Stimulated activated naive CD8-positive, alpha-beta T cell treated with anti-CD3 and anti-CD28 coated beads, Interleukin-15, Interleukin-2, amounts not matched to agents 100 U/mL and 50 U/mL, for 24 hours (primary cell): ENCODE results near the gene BNIP1.
A peak's percentile ranks its signal among the peaks of the same experiment; 100 is the strongest.

Experiments used
- ATAC-seq: fragments of 150-1000 bp; cut with Tn5 transposase; one replicate; pipeline ENCODE4 v1.10.0; 2021
- DNase-seq: peaks from one replicate; pipeline ENCODE4 v3.0.0; 2021

BNIP1 gene

DNA sequence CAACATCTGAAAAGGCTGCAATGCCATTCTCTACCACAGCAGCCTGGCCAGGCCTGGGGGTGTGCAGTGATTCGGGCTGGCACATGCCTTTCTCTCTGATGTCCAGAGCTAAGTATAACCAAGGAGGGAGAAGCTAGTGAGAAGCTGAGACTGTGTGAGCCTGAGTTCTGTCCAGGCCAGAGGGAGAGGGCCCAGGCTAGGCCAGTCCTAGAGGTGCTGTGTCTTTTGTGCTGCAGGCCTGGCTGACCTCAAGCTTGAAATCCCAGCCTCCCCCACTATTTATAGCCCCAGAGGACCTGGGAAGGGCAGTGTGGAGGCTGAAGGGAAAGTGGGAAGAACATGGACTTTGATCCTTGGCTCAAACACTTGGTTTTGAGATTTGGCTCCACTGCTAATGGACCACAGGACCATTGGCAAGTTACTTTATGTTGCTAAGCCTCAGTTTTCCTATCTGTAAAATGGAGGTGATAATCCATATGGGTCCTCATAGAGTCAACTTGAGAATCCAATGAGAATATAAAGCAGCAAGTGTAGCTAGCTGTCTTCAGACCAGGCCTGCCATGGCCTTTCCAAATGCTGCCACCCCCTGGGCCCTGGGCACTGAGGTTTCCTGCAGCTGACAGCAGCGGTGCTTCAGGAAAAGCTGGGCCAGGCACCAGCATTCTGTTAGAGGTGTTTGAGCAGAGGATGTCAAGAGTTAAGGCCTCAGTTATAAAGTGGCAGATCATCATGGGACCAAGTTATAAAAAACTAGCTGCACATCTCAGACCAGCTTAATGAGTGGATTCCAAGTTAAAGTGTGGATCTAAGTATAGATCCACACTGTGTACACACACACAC lies 21.1 kb downstream of the BNIP1 start:
- DNase-seq (no peak), ATAC-seq (no peak)

DNA sequence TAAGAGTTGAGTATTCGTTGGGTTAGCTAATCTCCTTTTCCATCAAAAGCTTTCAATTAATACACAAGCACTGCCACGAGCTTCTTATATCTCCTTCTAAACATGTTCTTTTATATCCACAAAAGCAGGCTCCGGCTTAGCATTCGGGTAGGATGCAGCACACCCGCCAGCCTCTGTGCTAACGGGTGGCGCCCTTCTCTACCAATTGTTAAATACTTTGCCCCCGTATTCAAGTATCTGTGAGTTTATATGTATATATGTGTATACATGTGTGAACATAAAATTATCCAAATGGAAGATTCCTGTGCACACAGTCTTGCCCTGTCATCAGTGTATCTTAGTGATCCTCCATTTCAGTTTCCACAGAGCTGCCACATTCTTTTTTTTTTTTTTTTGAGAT lies 27.8 kb downstream of the BNIP1 start:
- DNase-seq = no peak
- ATAC-seq = no peak

DNA sequence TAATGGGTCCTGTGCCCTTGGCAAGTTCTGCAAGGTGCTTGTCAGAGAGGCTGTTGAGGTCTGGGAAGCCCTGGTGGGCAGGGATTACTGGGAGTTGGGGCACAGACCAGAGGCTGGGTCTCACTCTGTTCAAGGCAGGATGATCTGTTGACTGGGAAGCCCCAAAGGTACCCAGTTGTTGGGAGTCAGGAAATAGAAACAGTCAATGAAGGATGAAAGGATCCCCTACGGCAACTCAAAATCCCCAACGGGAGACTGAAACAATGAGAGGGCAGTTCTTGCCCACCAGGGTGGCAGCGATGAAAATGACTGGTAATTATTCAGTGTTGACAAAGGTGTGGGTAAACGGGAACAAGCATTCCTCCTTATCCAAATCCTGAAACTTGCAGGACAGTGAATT lies 31.2 kb downstream of the BNIP1 start:
- ATAC-seq (no peak), DNase-seq (no peak)

DNA sequence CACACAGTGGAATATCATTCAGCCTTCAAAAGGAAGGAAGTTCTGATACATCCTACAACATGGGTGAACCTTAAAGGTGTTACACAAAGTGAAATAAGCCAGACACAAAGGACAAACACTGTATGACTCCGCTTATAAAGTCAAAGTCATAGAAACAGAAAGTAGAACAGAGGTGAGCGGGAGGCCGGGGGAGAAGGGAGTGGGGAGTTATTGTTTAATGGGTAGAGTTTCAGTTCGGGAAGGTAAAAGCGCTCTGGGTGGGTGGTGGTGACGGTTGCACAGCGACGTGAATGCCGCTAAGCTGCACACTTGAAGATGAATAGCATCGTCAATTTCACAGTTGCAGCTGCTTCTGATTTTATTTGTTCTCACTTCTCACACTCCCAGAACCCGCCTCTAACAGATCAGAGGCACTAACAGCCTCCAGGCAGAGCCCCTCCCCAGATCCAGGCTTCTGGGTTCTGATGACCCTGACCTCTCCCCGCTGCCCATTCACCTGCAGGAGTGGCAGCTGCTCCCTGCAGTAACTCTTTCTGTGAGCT lies 34.1 kb downstream of the BNIP1 start:
- DNase-seq (no peak), ATAC-seq (no peak)

DNA sequence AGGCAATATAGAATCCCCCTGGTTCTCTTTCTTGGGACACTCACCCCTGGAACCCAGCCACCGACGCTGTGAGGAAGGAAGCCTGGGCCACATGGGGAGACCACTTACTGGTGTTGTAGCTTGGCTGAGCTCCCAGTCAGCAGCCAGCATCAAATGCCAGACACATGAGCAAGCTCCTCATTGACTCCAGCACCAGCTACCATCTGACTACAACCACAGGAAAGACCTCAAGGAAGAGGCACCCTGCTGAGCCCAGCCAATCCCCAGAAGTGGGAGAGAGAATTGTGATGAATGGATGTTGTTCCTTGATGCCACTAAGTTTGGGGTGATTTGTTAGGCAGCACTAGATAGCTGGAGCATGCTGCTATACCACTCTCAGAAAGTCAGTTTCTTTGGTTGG lies 36.0 kb downstream of the BNIP1 start:
- DNase-seq (no peak), ATAC-seq (no peak)

DNA sequence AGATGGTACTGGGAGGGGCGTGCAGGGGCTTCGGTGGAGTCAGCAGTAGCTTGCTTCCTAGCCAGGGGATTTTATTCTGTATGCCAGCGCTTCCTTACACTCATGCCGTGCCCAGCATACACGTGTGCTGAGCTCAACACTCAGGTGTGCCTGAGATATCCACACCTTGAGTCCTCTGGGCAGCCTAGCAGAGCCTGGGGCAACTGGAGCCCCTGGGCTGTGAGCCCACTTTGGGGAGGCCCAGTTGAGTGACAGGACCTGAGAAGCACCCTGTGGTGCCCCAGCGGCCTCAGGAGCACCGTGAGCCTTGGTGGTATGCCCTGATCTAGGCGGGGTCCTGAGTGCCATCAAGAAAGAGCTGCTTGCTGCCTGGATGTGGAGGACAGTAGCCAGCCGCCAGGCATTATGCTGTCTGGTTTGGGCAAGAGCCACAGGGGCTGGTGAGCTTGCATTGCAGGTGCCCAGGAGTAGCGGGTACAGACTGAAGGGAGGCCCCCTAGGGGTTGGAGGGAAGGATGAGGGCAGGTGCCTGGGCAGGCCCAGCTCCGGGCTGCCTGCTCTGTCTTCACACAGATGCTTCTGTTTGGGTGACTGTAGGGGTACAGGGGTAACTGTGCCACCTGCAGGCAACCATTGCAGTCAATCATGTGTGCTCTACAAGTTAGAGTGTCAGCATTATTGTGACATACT lies 42.9 kb downstream of the BNIP1 start:
- DNase-seq = no peak
- peak; percentile 84 for ATAC-seq

DNA sequence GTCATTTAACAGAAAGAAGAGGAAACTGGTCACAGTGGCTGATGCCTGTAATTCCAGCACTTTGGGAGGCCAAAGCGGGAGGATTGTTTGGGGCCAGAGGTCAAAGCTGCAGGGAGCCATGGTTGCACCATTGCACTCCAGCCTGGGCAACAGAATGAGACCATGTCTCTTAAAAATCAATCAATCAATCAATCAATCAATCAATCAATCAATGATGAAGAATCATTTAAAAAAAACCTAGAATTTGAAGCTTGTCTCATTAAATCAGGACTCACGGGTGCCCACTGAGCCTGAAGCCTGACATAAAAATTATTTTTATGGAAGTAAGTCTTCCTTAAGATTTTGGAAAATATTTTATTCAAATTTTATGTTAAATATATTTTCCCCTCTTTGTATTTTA lies 43.9 kb downstream of the BNIP1 start:
- no peak for ATAC-seq

DNA sequence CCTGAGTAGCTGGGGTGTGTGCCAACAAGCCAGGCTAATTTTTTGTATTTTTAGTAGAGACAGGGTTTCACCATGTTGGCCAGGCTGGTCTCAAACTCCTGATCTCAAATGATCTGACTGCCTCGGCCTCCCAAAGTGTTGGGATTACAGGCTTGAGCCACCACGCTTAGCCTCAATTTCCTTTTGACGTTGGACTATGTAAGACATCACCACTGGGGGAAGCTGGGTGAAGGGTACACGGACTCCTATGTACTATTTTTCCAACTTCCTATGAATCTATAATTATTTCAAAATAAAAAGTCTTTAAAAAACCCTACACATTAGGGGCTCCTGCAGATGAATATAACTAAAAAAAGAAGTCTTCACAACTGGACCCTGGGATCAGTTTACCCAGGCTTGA lies 46.7 kb downstream of the BNIP1 start:
- ATAC-seq = no peak
- DNase-seq = no peak

More for the DNA sequence above, 43.9 kb downstream of the BNIP1 start:
- DNase-seq = no peak

DNA sequence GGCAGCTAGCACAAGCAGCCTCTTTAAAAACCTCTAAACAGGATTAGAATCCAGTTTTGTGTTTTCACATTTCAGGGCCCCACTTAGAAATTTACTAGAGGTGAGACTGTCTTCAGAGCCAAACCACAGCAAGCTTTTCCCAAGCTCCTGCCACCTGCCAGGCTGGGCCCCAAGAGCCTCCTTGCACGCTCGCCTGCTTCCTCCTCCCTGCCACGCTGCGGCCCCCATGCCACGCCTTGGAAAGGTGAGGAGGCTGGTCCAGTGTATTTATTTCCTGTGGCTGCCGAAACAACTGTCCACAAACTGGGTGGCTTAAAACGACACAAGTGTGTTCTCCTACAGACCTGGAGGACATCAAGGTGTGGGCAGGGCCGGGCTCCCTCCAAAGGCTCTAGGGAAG lies 47.2 kb downstream of the BNIP1 start:
- ATAC-seq = no peak
- DNase-seq = no peak

DNA sequence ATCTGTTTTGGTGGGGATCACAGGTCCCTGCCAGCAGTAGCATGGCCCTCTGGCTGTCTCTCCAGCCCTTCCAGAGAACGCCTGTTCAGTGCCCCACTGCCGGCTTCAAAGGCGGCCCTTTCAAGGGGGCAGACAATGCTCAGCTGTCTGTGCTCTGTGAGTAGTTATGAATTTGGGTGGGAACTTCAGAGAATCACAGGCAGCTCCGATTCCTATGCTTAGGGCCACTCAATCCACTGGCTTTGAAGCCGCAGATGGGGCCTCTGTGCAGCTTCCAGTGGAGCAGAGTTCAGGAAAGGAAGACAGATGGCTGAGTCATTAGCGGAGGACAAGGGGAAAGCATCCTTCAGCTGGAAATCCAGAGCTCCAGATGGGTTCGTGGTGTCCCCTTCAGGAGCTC lies 48.2 kb downstream of the BNIP1 start:
- ATAC-seq = no peak
- DNase-seq = no peak

DNA sequence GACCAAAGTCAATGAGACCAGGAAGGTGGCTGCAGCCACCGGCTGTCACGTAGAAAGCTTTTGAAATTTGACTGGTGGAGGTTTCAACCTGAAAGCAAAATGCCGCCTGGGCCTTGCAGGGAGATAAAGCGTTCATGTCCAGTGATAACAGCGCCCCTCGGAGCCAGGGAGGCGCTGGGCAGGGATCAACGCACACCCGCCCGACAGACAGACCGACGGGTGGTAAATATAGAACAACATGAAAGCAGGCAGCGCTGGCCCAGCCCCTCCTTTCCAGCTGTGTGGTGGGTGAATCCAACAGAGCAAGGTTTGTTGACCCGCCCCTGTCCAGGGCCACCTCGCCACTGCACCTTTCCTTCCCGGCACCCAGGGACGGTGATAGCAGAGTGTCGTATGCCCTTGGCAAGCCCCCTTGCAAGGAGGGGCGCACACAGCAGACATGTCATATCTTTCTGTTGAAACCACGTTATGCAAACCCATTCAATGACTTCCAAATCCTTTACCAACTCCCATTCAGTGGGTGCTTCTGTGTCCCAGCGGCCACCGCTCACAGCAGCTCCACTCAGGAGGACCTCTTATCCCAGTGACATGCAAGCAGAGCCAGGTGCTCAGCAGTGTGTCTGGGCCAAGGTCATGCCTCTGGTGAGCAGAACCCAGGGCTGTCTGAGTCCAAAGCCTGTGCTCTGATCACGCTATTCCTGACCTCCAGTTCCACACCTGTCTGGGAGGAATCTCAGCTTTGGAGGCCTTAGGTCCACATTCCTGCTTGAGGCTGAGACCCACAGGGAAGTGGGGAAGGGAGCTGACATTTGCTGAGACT lies 52.0 kb downstream of the BNIP1 start:
- DNase-seq (no peak), ATAC-seq (no peak)

DNA sequence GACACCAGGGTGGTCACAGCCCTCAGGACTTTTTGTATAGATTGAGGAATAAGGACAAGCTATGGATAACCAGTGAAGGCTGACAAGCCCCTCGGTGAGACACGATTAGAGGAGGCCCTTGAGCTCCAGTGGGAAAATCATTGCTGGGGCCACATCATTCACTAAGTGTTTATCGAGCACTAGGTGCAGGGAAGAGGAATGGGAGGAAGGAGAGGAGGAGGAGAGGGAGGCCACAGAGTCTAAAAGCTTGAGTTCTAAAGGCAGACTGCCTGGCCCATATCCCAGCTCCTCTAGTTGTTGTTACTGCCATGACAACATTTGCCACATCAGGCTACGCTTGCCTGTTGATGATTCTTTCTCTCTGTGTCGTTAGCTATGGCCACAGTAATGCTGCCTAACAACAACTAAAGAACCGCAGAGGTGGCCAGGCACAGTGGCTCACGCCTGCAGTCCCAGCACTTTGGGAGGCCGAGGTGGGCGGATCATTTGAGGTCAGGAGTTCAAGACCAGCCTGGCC lies 53.1 kb downstream of the BNIP1 start:
- DNase-seq (no peak), ATAC-seq (no peak)

DNA sequence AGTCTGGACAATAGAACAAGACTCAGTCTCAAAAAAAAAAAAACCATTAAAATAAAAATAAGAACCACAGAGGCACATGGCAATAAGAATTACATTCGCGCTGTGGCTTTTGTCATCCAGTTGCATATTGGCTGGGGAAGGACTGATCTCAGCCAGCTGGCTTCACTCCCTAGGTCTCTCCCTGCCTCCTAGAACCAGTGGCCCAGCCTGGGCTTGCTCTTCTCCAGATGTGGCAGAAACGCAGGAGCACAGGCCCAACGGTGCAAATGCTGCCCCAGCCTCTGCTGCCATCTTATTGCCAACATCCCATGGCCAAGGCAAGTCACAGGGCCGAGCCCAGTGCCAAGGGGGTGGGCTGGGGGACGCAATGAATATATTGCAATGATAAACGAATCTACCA lies 53.7 kb downstream of the BNIP1 start:
- DNase-seq = no peak
- no peak for ATAC-seq

DNA sequence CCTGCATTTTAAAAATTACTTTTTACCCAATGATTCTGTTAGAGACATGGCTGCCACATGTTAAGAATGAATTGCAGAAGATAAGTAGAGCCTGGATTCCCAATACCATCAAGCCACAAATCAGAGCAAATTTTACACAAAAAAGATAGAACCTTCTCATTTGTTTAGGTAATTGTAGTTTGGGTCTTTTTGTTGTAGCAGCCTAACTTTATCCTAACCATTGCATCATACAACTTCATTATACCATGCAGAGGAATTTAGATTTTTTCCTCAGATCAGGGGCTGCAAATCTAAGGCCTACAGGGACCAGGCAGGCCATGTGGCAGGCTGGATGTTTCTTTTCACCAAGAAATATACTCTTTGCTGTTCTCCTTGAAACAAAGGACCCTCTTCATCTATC lies 56.0 kb downstream of the BNIP1 start:
- DNase-seq = no peak
- ATAC-seq = no peak

DNA sequence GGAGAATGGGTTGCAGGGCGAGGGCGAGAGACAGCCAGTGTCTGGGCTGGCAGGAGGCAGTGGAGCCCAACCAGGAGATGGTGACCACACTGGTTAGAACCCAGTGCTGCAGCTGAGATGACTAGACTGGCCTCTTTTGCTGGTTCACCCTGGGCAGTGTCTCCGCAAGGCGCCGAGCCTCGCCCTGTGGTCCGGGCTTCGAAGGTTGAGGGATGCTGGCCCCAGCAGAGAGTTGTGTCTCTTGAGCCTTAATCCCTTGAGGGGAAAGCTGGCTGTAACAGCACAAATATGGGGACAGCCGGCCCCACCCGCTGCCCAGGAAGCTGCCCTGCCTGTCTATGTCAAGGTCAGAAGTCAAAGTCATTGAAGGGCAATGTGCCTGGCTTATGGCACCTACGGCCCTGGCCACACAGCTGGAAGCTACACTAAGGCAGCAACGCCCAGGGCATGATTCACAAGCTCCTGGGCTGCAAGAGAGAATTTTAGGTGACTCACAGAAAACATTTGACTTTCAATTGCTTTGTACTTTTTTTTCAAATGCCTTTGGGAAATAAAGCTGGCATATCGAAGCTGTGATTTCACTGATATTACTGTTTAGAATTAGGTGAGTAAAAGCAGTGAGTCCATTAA lies 57.4 kb downstream of the BNIP1 start:
- no peak for DNase-seq
- ATAC-seq = no peak

DNA sequence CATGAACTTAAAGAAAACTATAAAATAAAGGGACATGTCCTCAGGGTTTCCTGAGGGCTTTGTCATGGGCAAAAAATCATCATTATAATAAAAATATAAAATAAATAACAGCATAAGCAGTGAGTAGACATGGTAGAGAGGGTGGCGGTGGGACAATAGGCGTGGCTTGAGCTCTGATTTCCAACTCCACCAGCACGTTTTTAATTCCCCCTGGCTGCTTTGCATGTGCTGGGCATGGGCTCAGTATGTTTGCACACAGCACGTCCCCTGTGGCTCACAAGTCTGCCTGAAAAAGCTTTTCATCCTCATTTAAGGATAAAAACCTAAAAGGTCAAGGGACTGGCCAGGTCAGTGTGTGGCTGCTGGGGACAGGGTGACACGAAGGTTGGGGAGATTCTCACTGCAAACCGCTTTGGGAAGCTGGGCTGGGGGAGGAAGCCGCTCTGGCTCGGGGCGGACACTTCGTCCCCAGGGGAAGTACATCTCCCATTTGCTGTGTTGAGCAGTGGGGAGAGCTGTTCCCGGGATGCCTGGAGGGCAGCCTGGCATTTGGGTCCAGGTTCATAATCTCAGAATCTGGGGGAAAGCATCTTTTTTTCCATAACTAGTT lies 58.0 kb downstream of the BNIP1 start:
- no peak for ATAC-seq
- no peak for DNase-seq

DNA sequence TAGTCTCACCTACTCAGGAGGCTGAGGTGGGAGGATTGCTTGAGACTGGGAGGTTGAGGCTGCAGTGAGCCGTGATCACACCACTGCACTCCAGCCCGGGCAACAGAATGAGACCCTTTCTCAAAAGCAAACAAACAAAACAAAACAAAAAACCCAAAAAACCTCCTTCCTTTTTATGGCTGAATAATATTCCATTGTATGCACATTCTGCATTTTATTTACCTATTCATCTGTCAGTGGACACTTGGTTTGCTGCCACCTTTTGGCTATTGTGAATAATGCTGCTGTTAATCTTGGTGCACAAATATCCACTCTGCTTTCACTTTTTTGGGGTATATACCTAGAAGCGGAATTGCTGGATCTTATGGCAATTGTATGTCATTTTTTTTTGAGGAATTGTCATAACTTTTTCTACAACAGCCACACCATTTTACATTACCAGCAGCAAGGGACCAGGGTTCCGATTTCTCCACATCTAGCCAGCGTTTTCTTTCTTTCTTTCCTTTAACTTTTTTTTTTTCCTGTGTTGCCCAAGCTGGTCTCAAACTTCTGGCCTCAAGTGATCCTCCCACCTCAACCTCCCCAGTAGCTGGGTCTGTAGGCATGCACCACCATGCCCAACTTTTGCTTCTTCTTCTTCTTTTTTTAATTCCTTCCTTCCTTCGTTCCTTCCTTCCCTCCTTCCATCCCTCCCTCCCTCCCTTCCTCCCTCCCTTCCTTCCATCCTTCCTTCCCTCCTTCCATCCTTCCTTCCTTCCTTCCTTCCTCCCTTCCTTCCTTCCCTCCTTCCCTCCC lies 60.1 kb downstream of the BNIP1 start:
- no peak for ATAC-seq

DNA sequence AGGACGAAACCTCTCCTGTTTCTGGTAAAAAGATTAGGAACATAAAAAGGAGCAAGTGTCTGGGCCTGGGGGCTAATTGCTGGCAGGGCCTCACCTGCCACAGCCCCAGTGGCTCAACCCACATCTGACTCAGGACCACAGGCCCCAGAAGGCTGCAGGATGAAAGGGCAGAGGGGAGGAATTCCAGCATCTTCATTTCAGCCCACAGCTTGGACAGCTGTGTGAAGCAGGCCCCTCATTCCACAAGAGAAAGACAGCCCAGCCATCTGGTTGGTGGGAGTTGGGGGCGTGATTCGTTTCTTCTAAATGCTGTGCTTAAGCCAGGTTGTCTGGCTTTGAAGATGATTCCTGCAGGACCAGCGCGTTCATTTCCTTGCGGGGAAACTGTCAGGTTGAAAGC lies 61.6 kb downstream of the BNIP1 start:
- DNase-seq (no peak), ATAC-seq (no peak)

More for the DNA sequence above, 60.1 kb downstream of the BNIP1 start:
- DNase-seq = no peak

DNA sequence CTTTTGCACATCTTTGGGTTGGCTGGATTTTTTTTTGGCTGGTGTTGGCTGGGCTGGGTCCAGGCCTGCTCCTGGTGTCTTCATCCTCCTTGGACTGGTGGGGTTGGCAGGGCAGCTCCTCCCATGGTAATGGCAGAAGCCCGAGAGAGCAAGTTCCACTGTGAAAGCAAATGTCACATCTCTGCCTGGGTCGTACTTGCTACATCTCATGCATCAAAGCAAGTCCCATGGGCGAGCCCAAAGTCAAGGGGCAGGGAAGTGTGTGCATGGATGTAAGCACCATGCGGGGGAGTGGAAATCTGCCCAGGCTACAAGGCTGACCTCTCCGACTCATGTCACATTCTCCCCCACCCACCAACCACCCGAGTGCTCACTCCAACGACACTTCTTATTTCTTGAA lies 64.0 kb downstream of the BNIP1 start:
- DNase-seq (no peak), ATAC-seq (no peak)

DNA sequence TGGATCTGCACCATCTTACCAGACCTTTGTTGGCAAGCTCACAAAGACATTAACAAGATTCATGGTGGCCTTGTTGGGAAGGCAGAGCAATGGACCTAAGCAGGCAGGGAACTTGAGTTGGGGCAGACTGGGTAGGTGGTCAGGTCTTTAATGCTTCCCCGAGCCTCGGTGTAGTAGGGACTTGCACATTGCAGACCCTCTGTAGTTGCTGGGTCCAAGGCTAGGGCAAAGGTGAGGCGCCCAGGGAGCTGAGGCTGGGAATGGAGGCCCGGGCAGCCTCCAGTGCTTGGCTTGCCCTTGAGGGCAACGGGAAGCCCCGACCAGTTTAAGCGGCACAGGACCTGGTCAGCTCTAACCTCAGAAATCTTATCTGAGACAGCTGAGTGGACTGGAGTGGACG lies 66.5 kb downstream of the BNIP1 start:
- ATAC-seq (no peak), DNase-seq (no peak)

DNA sequence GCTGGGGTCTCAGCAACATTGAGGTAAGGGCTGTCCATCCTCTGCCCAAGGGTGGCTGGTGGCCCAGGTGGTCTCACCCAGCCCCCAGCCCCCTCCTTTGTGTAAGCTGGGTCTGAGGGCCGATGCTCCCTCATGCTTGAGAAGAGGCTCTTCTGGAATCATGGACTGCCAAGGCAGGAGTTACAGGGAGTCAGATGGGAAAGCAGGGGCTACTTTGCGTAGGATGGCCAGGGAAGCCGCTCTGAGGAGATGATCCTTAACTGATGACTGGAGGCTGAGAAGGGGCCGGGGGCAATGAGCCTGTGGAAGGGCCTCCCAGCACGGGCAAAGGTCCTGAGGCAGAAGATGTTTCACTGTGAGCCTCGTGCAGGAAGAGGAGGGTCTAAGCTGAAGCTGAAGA lies 67.0 kb downstream of the BNIP1 start:
- ATAC-seq (no peak), DNase-seq (no peak)
